Measurements from ENCODE around the gene UBE2E2.

DNA sequence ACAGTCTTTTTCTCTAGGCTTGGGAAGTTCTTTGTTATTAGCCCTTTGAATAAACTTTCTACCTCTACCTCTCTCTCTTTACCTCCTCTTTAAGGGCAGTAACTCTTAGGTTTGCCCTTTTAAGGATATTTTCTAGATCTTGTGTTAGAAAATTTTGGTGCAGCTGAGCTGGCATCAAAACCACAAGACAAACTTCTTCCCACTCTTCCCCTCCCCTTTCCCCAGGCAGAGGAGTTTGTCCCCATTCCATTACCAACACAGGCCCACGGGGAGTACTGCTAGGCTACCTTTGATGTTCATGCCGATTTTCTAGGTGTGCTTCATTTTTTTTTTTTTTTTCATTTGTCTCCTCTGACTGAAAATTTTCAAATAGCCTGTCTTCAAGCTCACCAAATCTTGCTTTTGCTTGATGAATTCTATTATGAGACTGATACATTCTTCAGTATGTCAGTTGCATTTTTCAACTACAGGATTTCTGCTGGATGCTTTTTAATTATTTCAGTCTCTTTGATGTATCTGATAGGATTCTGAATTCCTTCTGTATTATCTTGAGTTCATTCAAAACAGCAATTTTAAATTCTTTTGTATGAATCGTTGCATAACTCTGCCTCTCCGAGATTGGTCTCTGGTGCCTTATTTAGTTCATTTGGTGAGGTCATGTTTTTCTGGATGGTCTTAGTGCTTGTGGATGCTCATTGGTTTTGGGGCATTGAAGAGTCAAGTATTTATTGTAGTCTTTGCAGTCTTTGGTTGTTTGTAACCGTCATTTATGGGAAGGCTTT is 112.0 kb downstream of the UBE2E2 start:
- no peak for TF ChIP-seq EZH2 (IDR thresholded peaks at IDR 0.05; ENCODE audit: borderline replicate concordance, insufficient read depth, low read depth, low read length, poor library complexity, severe bottlenecking)
- TF ChIP-seq, protein P1, sequence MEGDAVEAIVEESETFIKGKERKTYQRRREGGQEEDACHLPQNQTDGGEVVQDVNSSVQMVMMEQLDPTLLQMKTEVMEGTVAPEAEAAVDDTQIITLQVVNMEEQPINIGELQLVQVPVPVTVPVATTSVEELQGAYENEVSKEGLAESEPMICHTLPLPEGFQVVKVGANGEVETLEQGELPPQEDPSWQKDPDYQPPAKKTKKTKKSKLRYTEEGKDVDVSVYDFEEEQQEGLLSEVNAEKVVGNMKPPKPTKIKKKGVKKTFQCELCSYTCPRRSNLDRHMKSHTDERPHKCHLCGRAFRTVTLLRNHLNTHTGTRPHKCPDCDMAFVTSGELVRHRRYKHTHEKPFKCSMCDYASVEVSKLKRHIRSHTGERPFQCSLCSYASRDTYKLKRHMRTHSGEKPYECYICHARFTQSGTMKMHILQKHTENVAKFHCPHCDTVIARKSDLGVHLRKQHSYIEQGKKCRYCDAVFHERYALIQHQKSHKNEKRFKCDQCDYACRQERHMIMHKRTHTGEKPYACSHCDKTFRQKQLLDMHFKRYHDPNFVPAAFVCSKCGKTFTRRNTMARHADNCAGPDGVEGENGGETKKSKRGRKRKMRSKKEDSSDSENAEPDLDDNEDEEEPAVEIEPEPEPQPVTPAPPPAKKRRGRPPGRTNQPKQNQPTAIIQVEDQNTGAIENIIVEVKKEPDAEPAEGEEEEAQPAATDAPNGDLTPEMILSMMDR (IDR thresholded peaks at IDR 0.05), result no peak

All from B cell (primary cell).